Measurements from ENCODE around the gene TSC22D4.

- TF ChIP-seq CTCF (IDR thresholded peaks at IDR 0.05) (peak in 3 of 4 experiments; percentile 24 to 66 (median 39)), POLR2A (IDR thresholded peaks at IDR 0.05) (peak; percentile 16 to 84)
Observed at GRCh38 chr7:100428967-100429636, 49.9 kb downstream of the TSC22D4 start.

Data from uterus (tissue), 2 donors.